Stimulated activated CD4-positive, alpha-beta T cell treated with anti-CD3 and anti-CD28 coated beads, TNF-alpha, amount 100 ng/mL, for 4 hours (primary cell): ENCODE data around the gene SLC25A31.

Source experiments
- DNase-seq, 3 experiments: peaks; one replicate each; pipeline ENCODE4 v3.0.0-alpha.2; 2020; ENCODE audit warnings: low read depth in 3 of 3

SLC25A31 gene

GRCh38 chr4:127777487-127777886, 47.3 kb downstream of the SLC25A31 start:
- DNase-seq: no peak

- no peak for DNase-seq
Measured at GRCh38 chr4:127778102-127778501, 47.9 kb downstream of the SLC25A31 start.

GRCh38 chr4:127780598-127780997, 50.4 kb downstream of the SLC25A31 start:
- no peak for DNase-seq

GRCh38 chr4:127781300-127782024, 51.3 kb downstream of the SLC25A31 start:
- no peak for DNase-seq

GRCh38 chr4:127782025-127782274, 51.8 kb downstream of the SLC25A31 start:
- peak in 1 of 3 experiments; percentile 36 for DNase-seq

- peak in 2 of 3 experiments; percentile 6 to 13 for DNase-seq
Measured at GRCh38 chr4:127782275-127783025, 52.2 kb downstream of the SLC25A31 start, which contains the start of gene HSPA4L. HSPA4L (plus strand) TSS chr4:127782322; CDS start chr4:127782551, 229 bp downstream.

- no peak for DNase-seq
Measured at GRCh38 chr4:127783026-127783769, 53.0 kb downstream of the SLC25A31 start.

GRCh38 chr4:127783955-127784770, 54.0 kb downstream of the SLC25A31 start:
- DNase-seq: no peak

GRCh38 chr4:127788517-127788916, 58.3 kb downstream of the SLC25A31 start:
- no peak for DNase-seq

- no peak for DNase-seq
Measured at GRCh38 chr4:127791391-127791790, 61.2 kb downstream of the SLC25A31 start.

GRCh38 chr4:127793528-127793927, 63.3 kb downstream of the SLC25A31 start:
- no peak for DNase-seq

- no peak for DNase-seq
Measured at GRCh38 chr4:127799711-127800110, 69.5 kb downstream of the SLC25A31 start.

GRCh38 chr4:127809173-127809800, 79.1 kb downstream of the SLC25A31 start:
- DNase-seq: no peak

- DNase-seq: no peak
Measured at GRCh38 chr4:127810551-127810950, 80.4 kb downstream of the SLC25A31 start.

GRCh38 chr4:127822430-127822829, 92.2 kb downstream of the SLC25A31 start:
- no peak for DNase-seq
